ENCODE results near the gene PRSS48. TPM values are rescaled to one million over a fixed set of nuclear protein-coding genes. Genes with fewer than 3 reads are reported as not detected.
A peak's percentile ranks its signal among the peaks of the same experiment; 100 is the strongest.

The PRSS48 gene
- total RNA-seq, 2 donors from 2014 or later, result not detected

GRCh38 chr4:151292038-151292437 is 15.1 kb downstream of the PRSS48 start:
- Mint-ChIP-seq H3K27ac (no peak overlapping the region), H3K36me3 (ENCODE audit: low read depth) (peaks cover 22% of the 10 kb centered on the region), H3K4me3 (no peak overlapping the region), H3K9me3 (peaks cover 3% of the 10 kb centered on the region), H3K27me3 (ENCODE audit: insufficient read depth) (no peaks in the 10 kb centered on the region), H3K4me1 (peaks cover 13% of the 10 kb centered on the region)
- H3K9ac ChIP-seq (ENCODE audit: extremely low read depth, low read length, poor library complexity, severe bottlenecking), result no peak overlapping the region
- TF ChIP-seq CTCF (conservative IDR thresholded peaks at IDR 0.05), result no peak
- H3K27me3 ChIP-seq (ENCODE audit: control insufficient read depth, insufficient read depth, low read length, poor library complexity, severe bottlenecking), result no peaks in the 10 kb centered on the region
- peaks cover 12% of the 10 kb centered on the region for H3K9me3 ChIP-seq (ENCODE audit: control insufficient read depth, low read length)
- DNase-seq, result no peak
- peaks cover 5% of the 10 kb centered on the region for H3K36me3 ChIP-seq (ENCODE audit: control insufficient read depth, insufficient read depth, low read length)
- H3K27ac ChIP-seq (ENCODE audit: low read depth, low read length), result no peak overlapping the region
- no peak overlapping the region for H3K4me3 ChIP-seq (ENCODE audit: low read length)
- 87 to 100% methylated on average over 2 of the region's 2 CpGs for WGBS, 2 experiments (ENCODE audit: insufficient coverage in 1 of 2, insufficient read length in 1 of 2)
- H3K4me1 ChIP-seq (ENCODE audit: control insufficient read depth, insufficient read depth, low read length), result no peaks in the 10 kb centered on the region

DNA sequence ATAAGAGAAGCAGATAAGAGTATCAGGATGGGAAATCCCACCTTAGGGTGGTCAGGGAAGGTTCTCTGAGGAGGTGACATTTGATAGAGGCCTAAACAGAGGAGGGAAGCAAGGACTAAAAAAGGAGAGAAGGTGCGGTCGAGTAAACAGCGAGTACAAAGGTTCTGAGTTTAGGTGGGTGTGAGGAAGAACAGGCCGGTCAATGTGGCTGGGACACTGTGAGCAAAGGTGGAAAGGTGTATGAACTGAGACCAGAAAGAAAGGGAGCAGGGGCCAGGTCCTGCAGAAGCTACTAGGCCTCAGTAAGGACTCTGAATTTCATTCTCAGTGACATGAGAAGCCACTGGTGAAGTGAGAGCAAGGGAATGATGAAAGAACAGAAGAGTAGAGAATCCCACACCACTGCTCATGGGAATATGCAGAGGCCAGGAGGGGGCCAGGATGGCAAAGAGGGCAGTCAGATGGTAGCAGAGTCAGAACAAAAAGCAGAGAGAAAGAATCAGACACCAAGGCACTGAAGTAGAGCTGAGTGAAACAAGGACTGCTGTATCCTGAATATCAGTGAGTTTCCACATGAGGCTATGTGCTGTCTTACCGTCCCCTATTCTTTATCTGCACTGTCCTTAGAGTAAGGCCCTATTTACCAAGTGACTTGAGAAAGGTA is 18.0 kb downstream of the PRSS48 start:
- H3K4me3 ChIP-seq (ENCODE audit: low read length), result no peak overlapping the region
- no peak overlapping the region for H3K9ac ChIP-seq (ENCODE audit: extremely low read depth, low read length, poor library complexity, severe bottlenecking)
- H3K27ac ChIP-seq (ENCODE audit: low read depth, low read length), result no peak overlapping the region
- Mint-ChIP-seq H3K36me3 (ENCODE audit: low read depth) (peaks cover 19% of the 10 kb centered on the region), H3K4me3 (no peak overlapping the region), H3K27ac (peak overlapping the region; percentile 49), H3K4me1 (peaks cover 13% of the 10 kb centered on the region), H3K9me3 (peaks cover 3% of the 10 kb centered on the region), H3K27me3 (ENCODE audit: insufficient read depth) (no peaks in the 10 kb centered on the region)
- H3K9me3 ChIP-seq (ENCODE audit: control insufficient read depth, low read length), result peaks cover 11% of the 10 kb centered on the region
- no peaks in the 10 kb centered on the region for H3K27me3 ChIP-seq (ENCODE audit: control insufficient read depth, insufficient read depth, low read length, poor library complexity, severe bottlenecking)
- no peaks in the 10 kb centered on the region for H3K4me1 ChIP-seq (ENCODE audit: control insufficient read depth, insufficient read depth, low read length)
- H3K36me3 ChIP-seq (ENCODE audit: control insufficient read depth, insufficient read depth, low read length), result peaks cover 5% of the 10 kb centered on the region
- no peak for DNase-seq
- no peak for TF ChIP-seq CTCF (conservative IDR thresholded peaks at IDR 0.05)
- 92 to 93% methylated on average over 3 to 5 of the region's 5 CpGs for WGBS, 2 experiments (ENCODE audit: insufficient coverage in 1 of 2, insufficient read length in 1 of 2)

DNA sequence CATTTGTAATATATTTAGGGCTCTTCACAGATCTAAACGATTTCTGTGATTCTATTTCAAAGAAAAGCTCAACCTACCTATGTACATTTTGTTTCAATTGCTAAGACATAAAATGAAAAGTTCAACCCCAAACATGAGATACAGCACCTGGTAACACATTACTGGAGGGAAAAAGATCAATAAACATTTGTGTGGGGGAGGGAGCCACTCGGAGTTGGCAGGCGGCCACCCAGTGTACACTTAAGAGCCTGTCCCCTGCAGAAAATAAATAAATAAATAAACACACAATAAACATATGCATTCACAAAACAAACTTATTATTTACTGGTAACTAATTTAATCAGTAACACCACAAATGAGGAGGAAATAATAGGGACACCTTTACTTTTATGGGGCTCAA is 19.3 kb downstream of the PRSS48 start:
- Mint-ChIP-seq H3K4me3 (no peak overlapping the region), H3K27ac (no peak overlapping the region), H3K4me1 (peaks cover 13% of the 10 kb centered on the region), H3K27me3 (ENCODE audit: insufficient read depth) (no peaks in the 10 kb centered on the region), H3K9me3 (no peaks in the 10 kb centered on the region), H3K36me3 (ENCODE audit: low read depth) (peaks cover 16% of the 10 kb centered on the region)
- TF ChIP-seq CTCF (conservative IDR thresholded peaks at IDR 0.05), result no peak
- H3K4me1 ChIP-seq (ENCODE audit: control insufficient read depth, insufficient read depth, low read length), result no peaks in the 10 kb centered on the region
- H3K27ac ChIP-seq (ENCODE audit: low read depth, low read length), result no peak overlapping the region
- no peaks in the 10 kb centered on the region for H3K27me3 ChIP-seq (ENCODE audit: control insufficient read depth, insufficient read depth, low read length, poor library complexity, severe bottlenecking)
- no peaks in the 10 kb centered on the region for H3K9me3 ChIP-seq (ENCODE audit: control insufficient read depth, low read length)
- H3K9ac ChIP-seq (ENCODE audit: extremely low read depth, low read length, poor library complexity, severe bottlenecking), result no peak overlapping the region
- 100% methylated on average over 2 of the region's 3 CpGs; no CpG with 5 or more reads in 1 of the 2 experiments for WGBS, 2 experiments (ENCODE audit: insufficient coverage in 1 of 2, insufficient read length in 1 of 2)
- H3K36me3 ChIP-seq (ENCODE audit: control insufficient read depth, insufficient read depth, low read length), result peaks cover under 1% of the 10 kb centered on the region
- no peak for DNase-seq
- H3K4me3 ChIP-seq (ENCODE audit: low read length), result no peak overlapping the region

Data from endodermal cell (in vitro differentiated cells).